GM12874 (cell line): ENCODE data around the gene RIC3.

Source experiments
- TF ChIP-seq, protein P1 (sequence below): IDR thresholded peaks from 2 replicates; pipeline ENCODE4 v1.5.1; 2011; ENCODE audit warnings: low read depth, mild to moderate bottlenecking, control low read depth, low read length, moderate library complexity; ENCODE audit not compliant: insufficient read depth

RIC3 gene

DNA sequence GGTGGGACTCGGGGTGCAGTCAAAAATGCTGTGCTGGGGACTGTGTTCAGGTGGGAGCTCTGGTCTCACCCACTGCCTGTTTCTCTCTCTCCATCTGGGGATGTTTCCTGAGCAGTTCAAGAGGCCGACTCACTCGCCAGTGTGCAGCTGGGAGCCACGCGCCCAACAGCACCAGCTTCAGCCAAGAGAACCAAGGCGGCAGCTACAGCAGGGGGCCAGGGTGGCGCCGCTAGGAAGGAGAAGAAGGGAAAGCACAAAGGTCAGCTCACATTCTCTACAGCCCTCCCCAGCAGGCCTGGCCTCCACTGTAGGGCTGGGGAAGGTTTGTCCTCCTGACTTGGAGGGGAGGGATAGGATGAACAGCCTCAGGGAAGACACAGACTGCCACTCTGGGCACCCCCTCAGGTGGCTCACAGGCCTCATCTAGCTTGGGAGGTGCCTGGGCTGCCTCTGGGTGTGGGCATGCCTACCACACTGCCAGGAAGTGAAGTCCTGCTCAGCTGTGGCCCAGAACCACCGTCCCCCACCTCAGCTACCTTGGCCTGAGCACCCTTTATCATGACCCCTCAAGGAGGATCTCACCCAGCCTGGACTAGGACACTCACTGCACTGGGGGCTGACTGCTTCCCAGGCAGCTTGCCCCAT lies 74.8 kb downstream of the RIC3 start:
- TF ChIP-seq, protein P1, sequence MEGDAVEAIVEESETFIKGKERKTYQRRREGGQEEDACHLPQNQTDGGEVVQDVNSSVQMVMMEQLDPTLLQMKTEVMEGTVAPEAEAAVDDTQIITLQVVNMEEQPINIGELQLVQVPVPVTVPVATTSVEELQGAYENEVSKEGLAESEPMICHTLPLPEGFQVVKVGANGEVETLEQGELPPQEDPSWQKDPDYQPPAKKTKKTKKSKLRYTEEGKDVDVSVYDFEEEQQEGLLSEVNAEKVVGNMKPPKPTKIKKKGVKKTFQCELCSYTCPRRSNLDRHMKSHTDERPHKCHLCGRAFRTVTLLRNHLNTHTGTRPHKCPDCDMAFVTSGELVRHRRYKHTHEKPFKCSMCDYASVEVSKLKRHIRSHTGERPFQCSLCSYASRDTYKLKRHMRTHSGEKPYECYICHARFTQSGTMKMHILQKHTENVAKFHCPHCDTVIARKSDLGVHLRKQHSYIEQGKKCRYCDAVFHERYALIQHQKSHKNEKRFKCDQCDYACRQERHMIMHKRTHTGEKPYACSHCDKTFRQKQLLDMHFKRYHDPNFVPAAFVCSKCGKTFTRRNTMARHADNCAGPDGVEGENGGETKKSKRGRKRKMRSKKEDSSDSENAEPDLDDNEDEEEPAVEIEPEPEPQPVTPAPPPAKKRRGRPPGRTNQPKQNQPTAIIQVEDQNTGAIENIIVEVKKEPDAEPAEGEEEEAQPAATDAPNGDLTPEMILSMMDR, result no peak

DNA sequence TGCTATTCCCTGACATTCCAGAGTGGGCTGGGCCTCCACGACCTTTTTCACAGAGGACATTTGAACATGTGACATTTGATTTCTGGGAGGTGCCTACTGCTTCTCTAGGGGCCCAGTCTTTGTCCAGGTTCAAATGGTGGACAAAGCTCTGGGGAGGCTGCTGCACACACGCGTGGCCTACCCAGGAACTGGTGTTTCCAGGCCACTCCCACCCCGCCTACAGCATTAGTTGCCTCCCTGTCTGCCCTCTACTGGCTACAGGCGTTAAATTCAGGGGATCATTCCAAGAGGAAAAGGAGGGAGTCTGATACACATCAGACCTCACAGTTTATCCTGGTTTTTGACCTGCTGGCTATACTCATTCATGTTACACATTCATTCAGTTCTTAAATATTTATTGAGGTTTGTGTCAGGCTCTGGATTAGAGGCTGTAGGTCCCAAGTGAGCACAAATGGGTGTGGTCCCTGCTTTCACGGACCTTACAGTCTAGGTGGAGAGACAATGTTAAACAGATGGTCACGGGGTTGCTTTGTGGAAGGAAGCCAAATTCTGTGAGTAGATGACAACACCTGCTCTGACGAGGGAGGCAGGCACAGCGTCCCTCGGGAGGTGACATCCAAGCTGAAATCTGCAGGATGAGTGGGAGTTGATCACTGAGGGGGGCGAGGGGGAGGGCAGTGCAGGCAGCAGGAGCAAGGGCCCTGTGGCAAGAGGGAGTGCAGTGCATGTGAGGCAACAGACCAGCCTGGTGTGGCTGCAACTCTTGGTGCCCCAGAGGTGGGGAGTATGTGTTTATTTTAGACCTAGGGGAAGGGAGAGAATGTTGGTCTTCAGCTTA lies 76.0 kb downstream of the RIC3 start:
- TF ChIP-seq, protein P1, result peak; percentile 61

DNA sequence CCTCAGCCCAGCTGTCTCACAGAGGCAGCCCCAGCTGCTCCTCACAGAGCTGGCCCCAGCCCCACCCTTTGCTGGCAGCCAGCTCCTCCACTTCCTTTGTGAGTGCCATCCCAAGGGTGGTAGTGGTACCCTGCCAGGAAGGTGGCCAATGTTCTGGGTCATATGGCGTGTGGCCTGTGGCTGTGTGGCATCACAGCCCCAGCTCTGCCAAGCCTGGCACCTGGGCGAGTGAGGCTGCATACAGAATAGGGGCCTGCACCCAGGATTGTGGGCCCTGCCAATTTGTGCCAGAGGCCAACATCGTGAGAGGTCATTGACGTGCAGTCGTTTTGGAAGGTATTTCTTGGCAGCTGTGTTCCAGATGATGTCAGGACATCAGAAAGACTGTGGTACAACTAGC lies 77.1 kb downstream of the RIC3 start:
- TF ChIP-seq, protein P1, result no peak

DNA sequence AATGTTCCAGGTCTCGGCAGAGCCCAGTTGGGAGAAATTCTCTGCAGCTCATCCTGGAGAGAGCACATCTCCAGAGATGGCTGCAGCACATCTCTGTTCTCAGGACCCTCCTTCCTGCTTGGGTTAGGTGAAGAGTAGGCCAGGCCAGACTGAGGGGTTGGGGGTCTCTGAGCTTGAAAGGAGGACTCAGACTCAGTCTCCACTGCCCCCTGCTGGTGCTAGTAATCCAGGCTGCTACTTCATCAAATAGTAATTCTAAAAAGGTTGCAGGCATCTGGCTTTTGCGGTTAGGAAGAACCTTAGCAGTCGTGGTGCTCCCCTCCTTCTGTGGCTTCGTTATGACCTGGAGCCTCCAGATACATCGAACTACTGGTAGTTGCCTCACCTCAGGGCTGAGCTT lies 78.1 kb downstream of the RIC3 start:
- TF ChIP-seq, protein P1, result peak; percentile 42; the same call in 1 of the 2 replicates

DNA sequence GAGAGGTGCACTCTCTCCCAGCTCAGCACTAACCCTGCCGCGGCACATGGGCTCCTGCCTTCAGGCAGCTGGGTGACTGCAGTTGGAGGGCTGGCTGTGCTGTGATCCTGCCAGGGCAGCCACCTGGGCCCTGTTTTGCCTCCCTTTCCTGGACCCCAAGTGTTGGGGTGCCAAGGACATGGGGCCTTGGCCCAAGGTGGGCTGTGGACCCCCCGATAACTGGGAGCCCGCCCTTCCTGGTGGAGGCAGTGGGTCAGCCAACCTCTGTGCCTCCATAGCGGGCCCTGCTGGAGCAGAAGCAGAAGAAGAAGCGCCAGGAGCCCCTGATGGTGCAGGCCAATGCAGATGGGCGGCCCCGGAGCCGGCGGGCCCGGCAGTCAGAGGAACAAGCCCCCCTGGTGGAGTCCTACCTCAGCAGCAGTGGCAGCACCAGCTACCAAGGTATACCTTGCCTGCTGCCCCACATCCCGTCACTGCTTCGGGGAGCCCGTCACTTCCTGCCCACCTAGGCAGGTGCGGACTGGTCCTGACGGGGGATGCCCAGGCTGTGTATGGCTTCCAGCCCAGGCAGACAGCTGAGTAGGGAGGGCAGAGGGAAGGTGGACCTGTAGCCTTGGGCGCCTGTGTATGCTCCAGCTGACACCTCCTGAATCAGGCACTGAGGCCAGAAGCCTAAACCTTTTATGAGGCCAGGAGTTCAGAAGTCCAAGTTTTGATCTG lies 78.9 kb downstream of the RIC3 start:
- TF ChIP-seq, protein P1, result no peak

DNA sequence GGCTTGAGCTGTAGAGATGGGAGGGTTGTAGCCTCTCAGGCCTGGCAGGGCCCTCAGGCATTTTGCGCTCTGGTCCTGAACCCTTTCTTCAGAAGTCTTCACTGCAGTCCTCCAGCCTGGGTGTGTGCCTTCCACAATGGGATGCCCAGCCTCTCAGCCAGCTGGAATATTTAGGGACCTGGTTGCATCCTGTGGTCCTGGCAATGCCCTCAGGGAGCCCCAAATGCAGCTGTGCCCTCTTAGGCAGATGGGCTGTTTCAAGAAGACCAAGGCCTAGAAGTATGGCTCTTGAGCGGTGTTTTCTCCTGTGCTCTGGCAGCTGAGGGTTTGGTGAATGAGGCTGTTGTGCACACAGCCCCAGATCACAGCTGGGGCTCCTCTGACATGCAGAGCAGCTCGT lies 81.1 kb downstream of the RIC3 start:
- TF ChIP-seq, protein P1, result no peak

DNA sequence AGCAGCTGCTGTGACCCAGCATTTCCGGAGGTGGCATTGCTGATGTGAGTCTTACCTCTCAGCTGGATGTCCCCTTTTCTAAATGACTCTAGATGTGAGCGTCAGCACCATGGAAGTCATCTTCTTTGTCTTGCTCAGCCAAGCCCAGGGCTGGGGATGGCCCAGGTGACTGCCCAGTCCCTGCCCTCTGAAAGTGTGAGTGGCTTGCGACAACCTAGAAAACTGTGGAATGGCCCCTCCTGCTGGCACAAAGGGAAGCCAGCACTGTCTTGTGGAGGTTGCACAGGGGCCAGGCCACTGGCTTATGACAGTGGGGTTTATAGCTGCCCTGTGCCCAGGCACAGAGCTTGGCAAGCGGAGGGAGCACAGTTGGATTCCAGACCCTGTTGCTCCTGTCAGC lies 81.6 kb downstream of the RIC3 start:
- TF ChIP-seq, protein P1, result no peak
